ENCODE results near the gene PLEKHN1. TPM values are rescaled to one million over a fixed set of nuclear protein-coding genes. Genes with fewer than 3 reads are reported as not detected.

The PLEKHN1 gene
- total and polyA plus RNA-seq, 2 donors (not counting 3 experiments of a cell fraction or from before 2014, with no cell fraction given), result 0.29 to 0.88 TPM

GRCh38 chr1:967466-968343 lies 1.4 kb downstream of the PLEKHN1 start:
- FAIRE-seq (no peak), DNase-seq (ENCODE audit: low read depth, low spot score) (no peak)
- ChIA-PET POLR2A (no interaction called here), CTCF (interaction anchor here (0.6 to 1.8 kb wide), 8 partner anchors 8 to 324 kb away, joined by 3 to 13 read pairs (median 4); partner anchors contain the start of gene PERM1)
- dilution Hi-C loops (cut with MboI; ENCODE audit: extremely low pct_ligation_motif_present, low sequenced_read_pairs), result no loop called here
- intact Hi-C loops (cut with micrococcal nuclease), result no loop called here
- Histone ChIP-seq H3K9me1 (replicated peaks; ENCODE audit: control insufficient read depth, extremely low read depth, insufficient read depth, low read length) (no peaks in the 10 kb centered on the region), H3K9ac (replicated peaks; ENCODE audit: extremely low read depth, insufficient read depth, low read length) (no peak overlapping the region), H3K4me2 (ENCODE audit: insufficient read depth, low read length) (no peak overlapping the region), H2AFZ (ENCODE audit: low read depth, low read length) (no peak overlapping the region), H3K79me2 (ENCODE audit: control insufficient read depth, insufficient read depth, low read length) (no peaks in the 10 kb centered on the region), H3K4me1 (ENCODE audit: control insufficient read depth, extremely low read depth, insufficient read depth, low read length) (peaks cover 11% of the 10 kb centered on the region), H3K27me3 (ENCODE audit: control insufficient read depth in 2 of 2, insufficient read depth in 2 of 2, low read length in 2 of 2) (peaks cover 2% of the 10 kb centered on the region in 2 experiments), H4K20me1 (replicated peaks; ENCODE audit: control insufficient read depth, extremely low read depth, insufficient read depth, low read length) (no peaks in the 10 kb centered on the region), H3K4me3 (replicated peaks in 1 of 3; ENCODE audit: insufficient read depth in 1 of 3, low read depth in 1 of 3, low read length in 3 of 3) (no peak overlapping the region), H3K36me3 (ENCODE audit: control insufficient read depth in 2 of 2, extremely low read depth in 1 of 2, insufficient read depth in 2 of 2, low read length in 2 of 2) (no peaks in the 10 kb centered on the region), H3K27ac (ENCODE audit: insufficient read depth, low read depth, low read length) (no peak overlapping the region), H3K9me3 (replicated peaks; ENCODE audit: control insufficient read depth, insufficient read depth, low read length) (no peaks in the 10 kb centered on the region)
- BruUV-seq (replicated peaks), result no TSS peak
- TF ChIP-seq MAX (IDR thresholded peaks at IDR 0.05; ENCODE audit: insufficient read depth, insufficient read length) (no peak), POLR2AphosphoS5 (IDR thresholded peaks at IDR 0.05; ENCODE audit: insufficient read depth, low read depth, low read length) (no peak), JUN (IDR thresholded peaks at IDR 0.05; ENCODE audit: borderline replicate concordance, insufficient read depth, insufficient read length, low read depth) (no peak), POLR2A (IDR thresholded peaks at IDR 0.05; ENCODE audit: low read depth, low read length) (no peak), GATA2 (IDR thresholded peaks at IDR 0.05; ENCODE audit: insufficient read depth, insufficient read length, low read depth, low read length) (no peak), FOS (IDR thresholded peaks at IDR 0.05; ENCODE audit: borderline replicate concordance, insufficient read depth, low read length) (no peak), MYC (IDR thresholded peaks at IDR 0.05; ENCODE audit: low read depth, low read length) (no peak), EZH2 (IDR thresholded peaks at IDR 0.05; ENCODE audit: borderline replicate concordance, low read depth, low read length, severe bottlenecking) (no peak), CTCF (IDR thresholded peaks at IDR 0.05; ENCODE audit: extremely low read depth in 1 of 2, insufficient read depth in 1 of 2, low read depth in 1 of 2, low read length in 2 of 2) (no peak)

All from endothelial cell of umbilical vein (primary cell).